Fibroblast of mammary gland (primary cell): ENCODE measurements around the gene WDR70.
"Not testable (repeated sequence)": the region's sequence is repeated elsewhere in the genome, so short reads cannot be mapped to it uniquely, and the experiment has no call there.

Experiments
- DNase-seq: peaks from one replicate; pipeline ENCODE4 v3.0.0-alpha.2; 2010; ENCODE audit warnings: low read depth
- H3K4me3 ChIP-seq: 2 replicates; pipeline ENCODE4 v1.5.1; 2011; ENCODE audit warnings: low read depth, mild to moderate bottlenecking, low read length, moderate library complexity; ENCODE audit not compliant: control insufficient read depth
- CTCF ChIP-seq: conservative IDR thresholded peaks from 2 replicates; pipeline ENCODE4 v1.5.1; 2011; ENCODE audit warnings: low read depth, low read length, inconsistent platforms; ENCODE audit not compliant: control insufficient read depth, insufficient read depth

WDR70 gene

GRCh38 chr5:37435261-37435660, 56.1 kb downstream of the WDR70 start:
- TF ChIP-seq CTCF, result no peak
- DNase-seq, result peak; percentile 13
- H3K4me3 ChIP-seq, result no peak overlapping the region

- no peak for TF ChIP-seq CTCF
- no peak overlapping the region for H3K4me3 ChIP-seq
- no peak for DNase-seq
Measured at GRCh38 chr5:37436146-37436934, 57.2 kb downstream of the WDR70 start.

GRCh38 chr5:37437711-37438110, 58.6 kb downstream of the WDR70 start:
- peak; percentile 18 for DNase-seq
- H3K4me3 ChIP-seq, result no peak overlapping the region
- TF ChIP-seq CTCF, result no peak

- DNase-seq, H3K4me3 ChIP-seq: not testable (repeated sequence)
Measured at GRCh38 chr5:37445783-37446182, 66.7 kb downstream of the WDR70 start.

GRCh38 chr5:37448941-37449340, 69.8 kb downstream of the WDR70 start:
- peak; percentile 35 for DNase-seq
- H3K4me3 ChIP-seq, result no peak overlapping the region
- TF ChIP-seq CTCF, result no peak

- H3K4me3 ChIP-seq, DNase-seq: not testable (repeated sequence)
Measured at GRCh38 chr5:37451991-37452390, 72.9 kb downstream of the WDR70 start.

GRCh38 chr5:37453252-37453651, 74.1 kb downstream of the WDR70 start:
- not testable (repeated sequence) for DNase-seq, H3K4me3 ChIP-seq

- H3K4me3 ChIP-seq, result not testable (repeated sequence)
- DNase-seq, result peak; percentile 49
Measured at GRCh38 chr5:37454402-37455055, 75.4 kb downstream of the WDR70 start.

GRCh38 chr5:37463191-37464051, 84.3 kb downstream of the WDR70 start:
- not testable (repeated sequence) for DNase-seq, H3K4me3 ChIP-seq

GRCh38 chr5:37464581-37464980, 85.5 kb downstream of the WDR70 start:
- DNase-seq, result peak; percentile 12
- not testable (repeated sequence) for H3K4me3 ChIP-seq

GRCh38 chr5:37469383-37469782, 90.3 kb downstream of the WDR70 start:
- DNase-seq, result peak; percentile 21
- not testable (repeated sequence) for H3K4me3 ChIP-seq
